ENCODE results near the gene GABRR3. TPM values are rescaled to one million over a fixed set of nuclear protein-coding genes. Genes with fewer than 3 reads are reported as not detected.
"Not testable (repeated sequence)": the region's sequence is repeated elsewhere in the genome, so short reads cannot be mapped to it uniquely, and the experiment has no call there.

The GABRR3 gene
- total RNA-seq, 2 donors from 2014 or later, result not detected

DNA sequence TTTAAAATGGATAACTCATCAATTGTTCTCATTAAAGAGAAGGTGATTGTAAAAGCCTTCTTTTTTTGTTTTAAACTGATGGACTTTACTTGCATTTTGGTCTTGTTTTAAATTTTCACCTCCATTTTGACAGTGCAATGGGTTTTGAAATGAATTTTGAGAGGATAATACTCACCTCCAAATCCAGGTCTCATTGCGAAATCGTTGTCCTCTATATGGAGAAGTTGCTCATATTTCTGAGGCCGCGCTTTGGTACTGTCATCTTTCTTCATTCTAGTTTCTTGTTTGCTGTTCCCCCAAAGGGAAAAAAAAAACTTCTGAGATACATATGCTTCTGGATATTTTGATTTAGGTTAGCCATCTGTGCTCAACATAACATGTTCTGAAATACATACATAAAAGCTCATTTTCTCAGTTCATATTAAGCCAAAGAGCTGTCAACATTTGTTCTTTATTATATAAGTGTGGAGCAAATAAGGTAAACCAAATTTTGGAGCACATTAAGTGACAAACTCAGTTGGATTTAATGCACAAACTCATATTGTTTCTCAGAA is 9.6 kb downstream of the GABRR3 start:
- intact Hi-C loops (cut with DNase I), result no loop called here
- no peak for DNase-seq
- ATAC-seq, result no peak

DNA sequence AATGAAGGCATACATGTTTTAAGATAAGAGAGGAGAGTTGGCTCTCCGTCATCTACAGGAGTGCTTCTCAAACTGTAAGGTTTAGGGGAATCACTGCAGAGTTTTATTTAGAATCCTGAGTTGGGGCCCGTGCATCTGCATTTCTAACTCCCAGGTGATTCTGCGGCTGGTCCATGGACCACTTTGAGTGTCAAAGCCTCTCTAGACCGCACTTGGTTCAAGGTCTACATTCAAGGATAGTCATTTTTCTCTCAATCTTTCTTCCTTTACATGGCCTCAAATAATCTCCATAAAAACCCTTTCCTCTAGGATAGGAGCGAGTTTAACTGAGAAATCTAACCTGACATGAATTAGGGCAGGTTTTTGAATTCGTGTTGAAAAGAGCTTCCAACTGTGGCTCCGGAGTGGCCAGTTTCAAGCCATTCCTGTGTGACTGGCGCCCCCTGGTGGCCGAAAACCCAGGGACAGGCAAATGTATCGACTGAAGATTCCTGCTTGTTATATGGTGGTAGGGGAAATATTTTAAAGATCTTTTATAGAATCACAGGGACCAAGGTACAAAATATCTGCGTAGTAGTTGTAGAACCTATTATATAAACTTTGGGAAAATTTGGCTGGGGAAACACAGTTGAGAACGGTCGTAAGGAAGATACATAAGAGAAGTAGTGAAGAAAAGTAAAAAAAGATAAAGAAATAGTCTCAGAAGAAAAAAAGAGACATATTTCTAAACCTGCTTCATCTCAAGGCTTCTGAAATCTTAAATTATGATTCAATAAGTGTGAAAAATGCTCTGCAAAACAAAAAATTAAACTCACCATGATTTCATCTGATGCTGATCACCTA is 11.9 kb downstream of the GABRR3 start:
- ATAC-seq, result peak; percentile 85 to 87
- intact Hi-C loops (cut with DNase I), result loop anchor here (1.0 to 5.0 kb wide), 3 partner anchors 56 to 231 kb away; no protein-coding TSS in a partner anchor

DNA sequence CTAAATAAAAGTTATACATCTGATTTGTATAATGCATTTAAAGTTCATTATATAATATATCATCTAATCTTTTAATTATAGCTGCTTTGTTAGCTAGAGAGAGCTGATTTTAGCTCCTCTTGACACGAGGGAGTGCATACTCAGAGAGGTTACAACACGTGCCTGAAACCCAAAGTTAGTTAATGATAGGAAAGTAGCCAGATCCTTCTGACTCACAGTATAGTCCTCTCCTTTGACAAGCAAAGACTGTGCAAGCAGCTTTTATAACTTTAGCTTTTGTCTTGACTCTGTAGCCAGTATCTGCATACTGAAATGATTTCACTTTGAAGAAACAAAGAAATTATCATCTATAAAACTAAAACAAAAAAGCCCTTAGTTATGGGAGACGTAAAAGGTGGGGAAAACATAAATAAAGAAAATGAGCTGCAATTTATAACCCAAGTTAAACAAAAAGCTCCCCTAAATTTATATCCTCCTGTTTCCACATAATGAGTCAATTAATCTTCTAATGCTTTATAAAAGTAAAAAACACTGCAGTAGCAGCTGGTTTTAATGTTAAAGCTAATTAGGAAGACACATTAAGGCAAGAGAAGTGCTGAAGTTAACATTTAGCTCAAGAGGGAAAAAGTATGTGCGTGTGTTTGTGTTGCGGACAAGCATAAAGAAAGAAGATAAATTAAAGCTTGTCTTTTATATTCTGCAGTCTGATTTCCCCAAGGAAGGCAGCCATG is 13.1 kb downstream of the GABRR3 start:
- intact Hi-C loops (cut with DNase I), result loop anchor here (2.0 to 5.0 kb wide), 2 partner anchors 55 to 227 kb away; no protein-coding TSS in a partner anchor
- ATAC-seq (peak; percentile 63 to 97), DNase-seq (no peak)

More for the DNA sequence above, 11.9 kb downstream of the GABRR3 start:
- peak; percentile 92 for DNase-seq

DNA sequence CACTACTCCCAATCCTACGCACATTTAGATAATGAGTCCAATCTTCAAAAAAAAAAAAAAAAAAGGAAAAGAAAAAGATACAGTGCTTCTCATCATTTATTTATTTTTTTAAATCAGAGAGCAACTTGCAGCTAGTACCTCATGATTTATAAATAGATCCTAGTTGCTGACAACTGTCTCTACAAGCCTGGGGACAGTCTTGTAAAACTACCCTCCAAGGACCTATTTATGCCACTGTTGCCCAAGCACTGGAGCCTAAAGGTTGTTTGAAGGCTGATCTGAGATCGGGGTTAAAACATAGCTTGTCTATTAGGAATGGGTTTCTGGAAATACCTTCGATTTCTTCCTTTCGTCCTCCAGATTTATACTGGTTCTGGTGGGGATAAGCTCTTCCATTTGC is 14.7 kb downstream of the GABRR3 start:
- no peak for ATAC-seq
- DNase-seq, result no peak
- intact Hi-C loops (cut with DNase I), result loop anchor here in 1 of 2 donors (5.0 kb wide), 1 partner anchor 53 kb away; no protein-coding TSS in a partner anchor

DNA sequence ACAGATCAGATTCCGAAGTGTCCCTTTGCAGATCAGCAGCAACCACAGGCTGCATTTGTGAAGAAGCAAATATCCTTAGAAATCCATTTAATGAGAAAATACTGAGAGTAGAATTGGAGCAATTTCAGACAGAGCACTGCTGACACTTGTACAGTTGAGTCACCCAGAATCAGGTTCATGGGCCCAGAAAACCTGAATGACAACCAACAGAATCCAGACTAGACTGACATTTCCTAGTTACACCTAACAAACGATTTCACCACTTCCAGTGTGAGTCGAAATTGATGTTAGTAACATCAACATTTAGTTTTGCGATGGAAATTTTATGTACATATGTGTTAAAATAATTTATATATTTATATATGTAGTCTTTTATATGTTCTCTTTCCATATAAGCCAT is 16.8 kb downstream of the GABRR3 start:
- intact Hi-C loops (cut with DNase I), result no loop called here
- DNase-seq, result no peak
- no peak for ATAC-seq

DNA sequence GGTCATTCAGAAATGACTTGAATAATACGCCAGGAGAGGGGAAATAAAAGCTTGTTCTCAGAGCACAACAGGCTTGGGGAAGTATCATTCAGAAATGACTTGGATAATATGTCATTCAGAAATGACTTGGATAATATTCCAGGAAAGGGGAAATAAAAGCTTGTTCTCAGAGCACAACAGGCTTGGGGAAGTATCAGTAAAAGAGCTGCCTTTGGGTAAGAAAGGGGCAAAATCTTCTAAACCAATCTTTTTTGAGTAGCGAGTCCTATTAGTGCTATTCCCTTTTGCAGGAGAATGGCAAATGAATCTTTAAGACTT is 20.9 kb downstream of the GABRR3 start:
- no peak for DNase-seq
- intact Hi-C loops (cut with DNase I), result no loop called here
- ATAC-seq, result no peak

DNA sequence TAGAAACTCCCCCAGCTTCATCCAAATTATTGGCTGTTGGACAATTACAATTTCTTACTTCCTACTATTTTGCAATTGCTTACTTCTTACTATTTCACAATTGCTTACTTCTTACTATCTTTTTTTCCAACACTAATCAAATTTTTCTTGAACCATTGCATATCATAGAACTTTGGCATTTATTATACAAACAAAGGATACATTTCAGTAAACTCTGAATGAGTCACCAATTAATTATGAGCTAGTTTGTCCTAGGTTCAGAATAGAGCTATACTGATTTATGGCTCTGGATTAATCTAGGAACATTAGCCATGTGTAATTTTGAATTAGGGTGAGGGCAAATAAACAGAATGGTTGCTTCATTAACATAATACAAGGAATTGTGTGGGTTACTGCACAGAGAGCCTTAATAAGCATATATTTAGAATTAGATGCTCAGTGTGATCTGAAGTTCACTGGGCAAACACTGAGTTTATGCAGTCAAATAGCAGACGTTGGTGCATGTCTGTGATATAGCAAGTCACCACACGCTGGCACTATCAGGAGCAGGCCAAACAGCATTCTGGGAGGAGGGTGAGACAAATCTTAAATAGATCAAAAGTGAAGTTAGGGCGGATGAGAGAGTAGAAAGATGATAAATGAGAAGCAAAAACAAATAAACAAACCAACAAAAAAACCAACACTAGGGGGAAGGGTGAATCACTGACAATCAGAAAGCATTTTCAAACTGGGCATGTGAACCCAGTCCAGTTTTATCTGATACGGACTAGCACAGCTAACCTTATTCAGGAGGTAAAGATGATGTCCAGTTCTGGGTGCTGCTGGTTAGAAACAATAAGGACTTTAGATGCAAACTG is 21.5 kb downstream of the GABRR3 start:
- intact Hi-C loops (cut with DNase I), result no loop called here
- peak in 1 of 2 donors; percentile 79 for ATAC-seq
- no peak for DNase-seq

DNA sequence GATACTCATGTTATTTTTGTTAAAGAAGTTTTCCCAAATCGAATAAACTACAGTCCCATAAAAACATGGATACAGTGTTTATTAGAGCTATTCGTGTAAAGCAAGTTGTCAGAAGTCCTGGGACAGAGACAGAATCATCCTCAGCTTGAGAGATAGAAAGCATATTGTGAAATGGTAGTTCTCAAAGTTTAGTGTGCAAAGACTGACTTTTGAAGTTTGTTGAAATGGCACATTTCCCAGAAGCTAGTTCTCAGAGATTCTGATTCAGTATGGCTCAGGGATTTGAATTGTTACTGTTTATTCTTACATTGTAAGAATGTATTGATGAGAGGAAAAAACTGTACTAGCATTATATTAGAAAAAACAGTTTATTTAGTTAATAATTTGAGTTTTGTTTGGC is 22.1 kb downstream of the GABRR3 start:
- peak; percentile 50 to 78 for ATAC-seq
- DNase-seq, result no peak
- intact Hi-C loops (cut with DNase I), result no loop called here

DNA sequence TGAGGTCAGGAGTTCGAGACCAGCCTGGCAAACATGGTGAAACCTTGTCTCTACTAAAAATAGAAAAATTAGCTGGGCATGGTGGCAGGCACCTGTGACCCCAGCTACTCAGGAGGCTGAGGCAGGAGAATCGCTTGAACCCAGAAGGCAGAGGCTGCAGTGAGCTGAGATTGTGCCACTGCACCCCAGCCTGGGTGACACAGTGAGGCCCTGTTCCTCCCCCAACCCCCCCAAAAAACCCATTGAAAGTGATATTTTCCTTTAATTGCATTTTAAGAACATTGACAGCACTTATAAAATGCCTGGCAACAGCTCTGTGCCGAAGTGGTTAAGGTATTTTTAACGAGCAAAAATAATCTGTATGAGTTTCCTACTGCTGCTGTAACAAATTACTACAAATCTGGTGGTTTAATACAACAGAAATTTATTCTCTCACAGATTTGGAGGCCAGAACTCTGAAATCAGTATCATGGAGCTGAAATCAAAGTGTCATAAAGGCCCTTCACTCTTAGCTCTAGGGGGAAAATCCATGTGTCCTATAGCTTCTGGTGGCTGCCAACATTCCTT is 24.1 kb downstream of the GABRR3 start:
- ATAC-seq; intact Hi-C loops (cut with DNase I); DNase-seq: not testable (repeated sequence)

DNA sequence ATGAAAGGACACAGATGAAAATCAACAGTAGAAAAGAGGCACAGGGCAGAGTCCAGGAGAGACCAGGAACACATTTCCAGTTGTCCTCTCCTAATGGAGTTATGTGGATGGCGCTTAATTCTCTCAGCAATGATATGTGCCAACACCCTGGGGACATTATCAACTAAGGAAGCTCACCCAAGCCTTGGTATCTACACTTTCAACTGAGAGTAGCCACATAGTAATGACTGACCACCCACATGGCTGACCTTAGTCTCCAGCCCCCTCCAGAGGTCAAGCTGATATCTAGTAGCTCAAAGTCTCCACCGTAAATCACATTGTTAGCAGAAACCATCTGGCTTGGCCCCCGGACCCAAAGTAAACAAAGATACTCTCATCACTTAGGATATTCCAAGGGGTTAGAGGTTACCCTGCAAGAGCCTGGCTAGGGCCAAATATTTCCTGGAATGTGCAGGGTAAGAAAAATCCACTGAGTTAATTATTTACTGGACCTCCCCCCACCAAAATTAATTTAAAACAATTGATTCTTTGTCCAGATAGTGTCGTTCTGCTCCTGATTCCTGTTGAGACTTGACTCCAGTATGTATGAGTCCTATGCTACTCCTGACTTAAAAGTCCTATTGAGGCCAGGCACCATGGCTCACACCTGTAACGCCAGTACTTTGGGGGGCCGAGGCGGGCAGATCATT is 24.8 kb downstream of the GABRR3 start:
- intact Hi-C loops (cut with DNase I), result no loop called here
- no peak for ATAC-seq
- DNase-seq, result no peak

DNA sequence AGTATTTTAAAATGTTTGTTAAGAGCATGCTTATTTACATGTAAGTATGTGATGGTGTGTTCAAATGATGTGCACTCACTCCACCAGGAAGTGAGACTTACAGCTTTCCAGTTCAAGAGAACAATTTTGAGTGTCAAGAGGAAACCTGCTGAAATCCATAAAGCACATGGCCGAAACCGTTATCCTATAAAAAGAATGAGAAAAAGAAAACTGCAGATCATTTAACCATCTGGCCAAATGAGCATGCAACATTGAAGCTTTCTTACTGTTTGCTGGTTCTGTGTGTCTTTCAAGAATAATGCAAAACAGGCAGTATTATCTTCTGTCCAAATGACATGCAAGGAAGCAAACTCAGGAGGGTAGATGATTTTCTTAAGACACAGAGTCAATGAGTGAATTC is 26.3 kb downstream of the GABRR3 start:
- intact Hi-C loops (cut with DNase I), result no loop called here
- ATAC-seq, result no peak
- DNase-seq, result no peak

DNA sequence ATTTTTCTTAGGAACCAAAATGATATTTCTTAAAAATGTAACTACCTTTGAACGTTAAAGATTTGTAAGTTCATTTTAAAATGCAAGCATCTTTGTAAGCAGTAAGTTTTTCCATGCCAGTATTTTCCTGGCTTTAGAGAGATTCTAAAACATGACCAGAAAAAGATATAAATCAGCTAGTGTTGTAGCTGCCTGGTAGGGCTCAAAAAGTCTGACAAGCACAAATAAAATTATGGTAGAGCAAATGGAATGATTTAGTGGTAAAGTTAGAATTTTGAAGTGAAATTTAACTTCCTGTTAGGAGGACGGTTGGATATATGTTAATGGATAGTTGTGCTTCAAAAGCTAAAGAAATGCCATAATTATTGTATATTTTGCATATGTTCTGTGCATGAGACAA is 29.7 kb downstream of the GABRR3 start:
- intact Hi-C loops (cut with DNase I), result no loop called here
- DNase-seq, result no peak
- no peak for ATAC-seq

DNA sequence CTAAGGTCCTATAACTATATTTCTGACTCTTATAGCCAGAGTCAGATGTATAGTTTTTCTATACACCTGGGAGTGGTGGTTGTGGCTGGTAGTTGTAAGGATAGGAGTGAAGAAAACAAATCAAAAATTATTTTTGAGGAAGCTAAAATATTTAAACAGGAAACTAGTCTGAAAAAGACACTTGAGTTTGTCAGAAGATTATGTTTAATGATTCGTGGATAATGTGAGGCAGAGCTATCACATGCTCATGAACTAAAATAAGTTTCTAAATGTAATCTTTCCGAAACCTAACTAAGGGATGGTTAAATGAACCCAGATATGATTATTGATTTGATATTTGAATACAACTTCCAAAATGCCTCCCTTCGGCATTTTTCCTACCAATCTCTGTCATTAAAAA is 30.4 kb downstream of the GABRR3 start:
- ATAC-seq (no peak), DNase-seq (no peak)
- intact Hi-C loops (cut with DNase I), result no loop called here

DNA sequence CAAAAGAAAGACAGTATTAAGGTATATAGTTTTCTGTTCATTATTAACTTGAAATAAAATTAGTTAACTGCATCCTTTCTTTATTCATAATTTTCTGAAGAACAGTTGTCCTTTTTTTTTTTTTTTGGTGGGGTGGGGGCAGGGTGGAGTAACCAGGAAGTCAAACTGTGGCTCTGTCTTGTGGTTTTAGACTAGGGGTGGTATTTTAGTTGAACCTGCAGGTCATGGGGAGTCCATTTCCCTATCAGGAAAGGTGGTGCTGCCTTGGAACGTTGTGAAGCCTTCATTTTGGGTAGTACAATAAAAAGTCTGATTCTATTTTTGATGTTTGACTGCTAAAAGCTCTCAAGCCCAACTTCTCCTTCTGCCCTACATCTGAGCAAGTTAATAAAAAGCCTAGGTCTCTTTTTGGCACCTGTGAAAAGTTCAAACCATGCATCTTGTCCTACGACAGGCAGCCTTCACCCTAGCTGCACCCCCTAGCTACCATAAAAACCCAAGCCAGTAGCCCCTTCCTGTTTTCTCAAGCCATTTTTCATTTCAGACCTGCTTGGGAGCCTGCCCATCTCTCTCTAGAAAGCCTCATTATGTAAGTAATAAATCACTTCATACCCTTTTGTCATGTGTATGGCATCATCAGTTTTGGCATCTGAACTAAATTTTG is 31.7 kb downstream of the GABRR3 start:
- no peak for ATAC-seq

DNA sequence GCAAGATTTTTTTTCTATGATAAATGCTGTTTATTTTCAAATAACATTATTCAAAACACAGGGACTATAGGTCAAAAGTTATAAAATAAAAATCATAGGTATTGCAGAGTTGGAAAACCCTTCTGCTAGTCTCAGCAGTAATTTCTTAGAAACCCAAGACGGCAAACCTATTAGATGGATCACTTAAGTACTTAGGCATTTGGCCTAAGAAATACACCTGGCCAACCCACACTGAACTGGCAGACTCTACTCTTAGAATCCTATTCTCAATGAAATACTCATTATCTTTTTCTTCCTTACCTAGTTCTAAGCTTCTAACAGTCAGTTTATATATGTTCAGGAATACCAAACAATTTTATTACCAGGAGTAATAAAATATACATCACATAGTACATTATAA is 32.4 kb downstream of the GABRR3 start:
- DNase-seq (no peak), ATAC-seq (no peak)
- intact Hi-C loops (cut with DNase I), result no loop called here

More for the DNA sequence above, 31.7 kb downstream of the GABRR3 start:
- DNase-seq, result no peak
- intact Hi-C loops (cut with DNase I), result no loop called here

DNA sequence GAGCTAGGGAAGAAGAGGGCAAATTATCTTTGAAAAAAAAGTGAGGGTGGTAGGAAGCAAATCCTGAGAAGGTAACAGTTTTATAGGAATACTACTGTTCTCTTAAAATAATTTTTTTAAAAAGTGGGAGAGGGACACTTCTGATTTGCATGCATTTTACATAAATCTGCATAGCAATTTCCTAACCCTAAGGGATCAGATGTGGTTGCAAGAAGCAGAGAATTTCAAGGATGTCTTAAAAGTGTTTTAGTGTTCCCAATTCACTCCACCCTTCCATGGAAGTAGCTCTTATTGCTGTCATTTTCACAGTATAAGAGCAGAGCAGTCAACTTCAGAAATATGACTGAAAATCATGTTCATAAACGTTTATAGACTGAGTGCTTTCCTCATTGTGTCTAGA is 35.1 kb downstream of the GABRR3 start:
- ATAC-seq (no peak), DNase-seq (no peak)
- intact Hi-C loops (cut with DNase I), result no loop called here

DNA sequence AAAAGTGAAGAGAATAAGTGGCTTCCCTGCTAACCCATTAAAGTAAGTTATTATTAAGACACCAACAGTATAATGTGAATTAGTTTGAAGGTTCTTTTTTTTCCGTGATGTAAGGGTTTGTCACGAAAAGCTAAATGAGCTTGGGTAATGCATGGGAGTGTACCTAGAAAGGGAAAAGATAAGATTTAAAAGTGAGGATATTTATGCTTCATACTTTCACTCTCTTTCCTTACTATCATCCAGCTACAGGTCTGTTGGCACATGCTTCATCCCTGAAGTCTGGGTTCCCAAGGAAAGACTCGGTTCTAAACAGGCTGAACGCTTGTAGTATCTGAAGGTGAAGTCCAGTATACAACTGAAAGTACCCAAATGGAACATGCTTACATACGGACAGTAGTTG is 36.0 kb downstream of the GABRR3 start:
- ATAC-seq (peak in 1 of 2 donors; percentile 87), DNase-seq (no peak)
- intact Hi-C loops (cut with DNase I), result no loop called here

DNA sequence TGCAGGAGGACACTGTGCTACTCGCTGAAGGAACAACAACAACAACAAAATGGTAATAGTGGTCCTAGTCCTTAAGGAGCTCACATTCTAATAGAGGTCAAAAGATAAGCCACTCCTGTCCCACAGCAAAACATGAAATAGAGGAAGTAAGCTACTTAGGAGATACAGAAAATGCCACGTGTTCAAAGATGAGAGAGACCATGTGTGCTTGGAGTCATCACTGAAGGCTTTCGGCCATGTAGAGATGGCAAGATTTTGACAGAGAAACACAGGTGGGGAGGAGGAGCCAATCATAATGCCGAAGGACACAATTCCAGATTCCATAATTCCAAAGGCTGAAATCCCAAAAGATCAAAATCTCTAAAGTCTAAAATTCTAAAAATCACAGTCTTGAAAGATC is 38.1 kb downstream of the GABRR3 start:
- intact Hi-C loops (cut with DNase I), result no loop called here
- ATAC-seq, result no peak

More for the DNA sequence above, 38.1 kb downstream of the GABRR3 start:
- DNase-seq, result no peak
